GM10248 (cell line): ENCODE data around the gene SHISA7.

Experiments
- CTCF ChIA-PET: fragments of 300-600 bp; sonication (Branson Sonifier 250); formaldehyde crosslinking; extraction: SDS; loops from one replicate; lab custom pipeline; 2021; ENCODE audit warnings: antibody characterized with exemption; lab: Yijun Ruan, JAX
- POLR2A ChIA-PET: fragments of 350-650 bp; sonication (Branson Sonifier 250); formaldehyde crosslinking; extraction: SDS; loops from one replicate; lab custom pipeline; 2020; ENCODE audit warnings: antibody characterized with exemption; lab: Yijun Ruan, JAX
- DNase-seq: peaks from one replicate; pipeline ENCODE4 v3.0.0; 2012; ENCODE audit errors: extremely low spot score
- TF ChIP-seq, protein P1 (sequence below): IDR thresholded peaks from 2 replicates; pipeline ENCODE4 v1.5.1; 2012; ENCODE audit warnings: mild to moderate bottlenecking, low read depth; ENCODE audit errors: extremely low read depth, missing control alignments, control extremely low read depth

The SHISA7 gene

DNA sequence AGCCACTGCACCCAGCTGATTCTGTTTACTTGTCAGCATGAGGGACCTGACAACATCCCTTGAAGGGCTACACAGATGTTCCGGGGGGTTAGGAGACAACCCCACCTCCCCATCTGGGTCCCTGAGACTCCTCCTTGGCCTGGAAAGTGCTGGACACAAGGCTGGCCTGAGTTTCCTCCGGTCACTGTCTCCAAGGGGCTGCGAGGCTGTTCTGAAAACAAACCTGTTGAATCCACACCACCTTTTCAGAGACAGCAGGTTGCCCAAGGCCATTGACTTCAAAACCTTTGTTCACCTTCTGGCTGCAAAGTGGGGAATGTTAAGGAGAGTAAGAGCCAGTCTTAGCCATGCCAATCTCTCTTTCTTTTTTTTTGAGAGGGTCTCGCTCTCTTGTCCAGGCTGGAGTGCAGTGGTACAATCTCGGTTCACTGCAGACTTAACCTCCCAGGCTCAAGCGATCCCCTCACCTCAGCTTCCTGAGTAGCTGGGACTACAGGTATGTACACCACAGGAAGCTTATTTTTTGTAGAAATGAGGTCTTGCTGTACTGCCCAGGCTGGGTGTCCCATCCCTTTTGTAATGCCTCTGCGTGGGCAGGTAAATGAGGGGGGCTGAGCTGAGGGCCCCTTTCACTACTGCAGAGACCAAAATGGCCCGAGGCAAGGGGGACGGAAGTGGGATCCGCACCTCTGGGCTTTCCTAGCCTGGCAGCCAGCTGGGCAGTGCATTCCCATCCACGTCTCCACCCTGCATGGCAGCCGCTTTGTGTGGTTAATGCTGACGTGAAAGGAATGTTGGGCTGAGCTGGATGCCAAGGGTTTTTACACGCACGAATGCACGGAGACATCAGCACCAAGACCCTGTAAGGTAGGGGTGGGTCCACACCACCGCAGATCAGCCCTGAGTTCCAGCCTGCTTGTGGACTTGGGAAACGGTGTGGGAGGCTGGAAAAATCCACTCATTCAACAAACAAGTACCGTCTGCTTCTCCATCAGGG is 31.5 kb upstream of the SHISA7 start:
- ChIA-PET CTCF (interaction anchor here (1.0 to 5.2 kb wide), 5 partner anchors 8 to 156 kb away, joined by 3 to 41 read pairs (median 4); no protein-coding TSS in a partner anchor), POLR2A (no interaction called here)
- TF ChIP-seq, protein P1, sequence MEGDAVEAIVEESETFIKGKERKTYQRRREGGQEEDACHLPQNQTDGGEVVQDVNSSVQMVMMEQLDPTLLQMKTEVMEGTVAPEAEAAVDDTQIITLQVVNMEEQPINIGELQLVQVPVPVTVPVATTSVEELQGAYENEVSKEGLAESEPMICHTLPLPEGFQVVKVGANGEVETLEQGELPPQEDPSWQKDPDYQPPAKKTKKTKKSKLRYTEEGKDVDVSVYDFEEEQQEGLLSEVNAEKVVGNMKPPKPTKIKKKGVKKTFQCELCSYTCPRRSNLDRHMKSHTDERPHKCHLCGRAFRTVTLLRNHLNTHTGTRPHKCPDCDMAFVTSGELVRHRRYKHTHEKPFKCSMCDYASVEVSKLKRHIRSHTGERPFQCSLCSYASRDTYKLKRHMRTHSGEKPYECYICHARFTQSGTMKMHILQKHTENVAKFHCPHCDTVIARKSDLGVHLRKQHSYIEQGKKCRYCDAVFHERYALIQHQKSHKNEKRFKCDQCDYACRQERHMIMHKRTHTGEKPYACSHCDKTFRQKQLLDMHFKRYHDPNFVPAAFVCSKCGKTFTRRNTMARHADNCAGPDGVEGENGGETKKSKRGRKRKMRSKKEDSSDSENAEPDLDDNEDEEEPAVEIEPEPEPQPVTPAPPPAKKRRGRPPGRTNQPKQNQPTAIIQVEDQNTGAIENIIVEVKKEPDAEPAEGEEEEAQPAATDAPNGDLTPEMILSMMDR: no peak
- DNase-seq: no peak

DNA sequence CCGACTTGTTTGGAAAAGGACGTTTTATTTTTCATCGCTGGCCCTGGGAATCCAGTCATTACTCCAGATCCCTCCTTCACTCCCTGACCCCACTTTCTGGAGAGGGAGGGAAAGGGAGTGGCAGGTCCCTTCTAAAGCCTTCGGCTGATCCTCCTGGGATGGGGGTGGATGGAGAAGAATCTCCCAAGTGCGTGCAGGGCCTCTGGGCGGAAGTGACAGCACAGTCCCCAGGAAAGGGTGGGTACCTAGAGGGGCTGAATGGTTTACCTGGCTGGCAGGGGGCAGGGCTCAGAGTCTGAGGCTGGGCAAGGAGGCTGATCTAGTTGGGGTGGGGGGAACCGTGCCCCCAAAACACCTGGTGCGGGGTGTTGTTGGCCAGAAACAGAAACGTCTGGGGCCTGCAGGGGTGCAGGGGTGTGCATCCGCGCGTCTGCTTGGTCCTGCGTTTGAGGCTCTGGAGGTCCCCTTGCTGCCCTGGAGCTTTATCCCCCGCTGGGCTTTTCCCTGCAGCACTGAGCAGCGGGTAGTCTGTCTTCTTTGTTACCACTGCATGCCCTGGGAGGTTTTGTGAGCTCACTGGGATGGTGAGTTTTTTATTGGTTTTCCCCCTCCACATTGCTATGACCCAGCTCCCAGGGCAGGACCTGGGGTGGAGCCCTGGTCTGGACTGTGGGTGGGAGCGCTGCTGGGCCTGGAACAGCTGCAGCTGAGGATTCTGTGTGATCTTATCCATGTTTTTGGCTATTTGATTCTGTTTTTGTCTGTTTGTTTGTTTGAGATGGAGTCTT is 30.3 kb upstream of the SHISA7 start:
- TF ChIP-seq, protein P1: no peak
- no peak for DNase-seq
- CTCF ChIA-PET: interaction anchor here (0.7 to 5.2 kb wide), 3 partner anchors 10 to 160 kb away, joined by 3 to 41 read pairs (median 3); no protein-coding TSS in a partner anchor
- POLR2A ChIA-PET: no interaction called here

DNA sequence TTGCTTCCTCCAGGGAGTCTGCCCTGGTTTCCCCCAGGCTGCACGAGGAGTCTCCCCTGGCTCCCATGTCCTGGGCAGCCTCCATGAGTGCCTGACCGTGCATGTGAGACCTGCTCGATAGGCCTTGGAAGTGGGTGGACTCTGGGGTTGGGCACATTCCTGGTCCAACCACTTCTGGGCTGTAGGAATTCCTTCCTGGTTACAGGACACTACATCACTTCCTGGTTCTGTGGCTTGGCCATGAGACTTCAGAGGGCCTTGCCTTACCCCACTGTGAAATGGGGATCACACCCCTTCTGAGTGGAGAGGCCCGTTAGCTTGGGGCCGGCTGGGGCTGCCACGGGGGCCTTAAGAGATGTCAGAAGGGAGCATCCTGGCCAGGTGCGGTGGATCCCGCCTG is 29.4 kb upstream of the SHISA7 start:
- TF ChIP-seq, protein P1: no peak
- ChIA-PET POLR2A (no interaction called here), CTCF (no interaction called here)
- DNase-seq: no peak

DNA sequence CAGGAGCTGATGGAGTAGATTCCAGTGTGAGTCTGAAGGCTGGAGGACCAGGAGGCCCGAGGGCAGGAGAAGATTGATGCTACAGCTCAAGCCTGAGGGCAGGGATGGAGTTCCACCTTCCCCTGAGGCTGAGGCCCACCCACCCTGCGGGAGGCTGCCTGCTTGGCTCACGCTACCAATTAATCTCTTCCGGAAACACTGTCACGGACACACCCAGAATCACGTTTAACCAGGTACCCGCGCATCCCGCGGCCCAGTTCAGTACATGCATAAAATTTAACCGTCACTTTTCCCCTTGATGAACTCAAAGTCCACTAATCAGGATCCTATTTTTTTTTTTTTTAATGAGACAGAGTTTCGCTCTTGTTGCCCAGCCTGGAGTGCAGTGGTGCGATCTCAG is 28.2 kb upstream of the SHISA7 start:
- ChIA-PET POLR2A (no interaction called here), CTCF (interaction anchor here (1.0 to 1.1 kb wide), 2 partner anchors 32 to 161 kb away, joined by 3 to 6 read pairs; no protein-coding TSS in a partner anchor)
- no peak for DNase-seq

DNA sequence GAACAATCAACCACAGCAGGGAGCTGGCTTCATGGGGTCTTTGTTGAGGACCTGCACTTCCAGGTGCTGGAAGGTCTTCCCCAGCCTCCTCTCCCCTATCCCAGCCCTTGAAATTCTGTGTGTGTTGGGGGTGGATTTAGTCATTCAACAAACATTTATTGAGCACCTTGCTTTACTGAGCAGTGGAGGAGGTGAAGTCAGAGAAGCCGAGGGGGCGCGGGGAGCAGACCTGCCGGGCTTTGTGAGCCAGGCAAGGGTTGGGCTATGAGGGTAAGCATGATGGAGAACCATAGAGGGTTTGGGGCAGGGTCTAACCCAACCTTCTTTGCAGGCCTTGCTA is 24.9 kb upstream of the SHISA7 start:
- CTCF ChIA-PET: interaction anchor here (0.8 to 3.6 kb wide), 31 partner anchors 8 to 327 kb away, joined by 3 to 59 read pairs (median 6); partner anchors contain the start of genes DNAAF3, HSPBP1, KMT5C and NAT14

More for the DNA sequence above, 28.2 kb upstream of the SHISA7 start:
- TF ChIP-seq, protein P1: no peak

More for the DNA sequence above, 24.9 kb upstream of the SHISA7 start:
- no peak for DNase-seq
- POLR2A ChIA-PET: no interaction called here
- TF ChIP-seq, protein P1: no peak
